K562 (cell line): ENCODE results near the gene RNFT1. TPM values are rescaled to one million over a fixed set of nuclear protein-coding genes. Genes with fewer than 3 reads are reported as not detected.

Experiments
- ATF2 ChIP-seq: sonication (generic); formaldehyde crosslinking; IDR thresholded peaks from 2 replicates; pipeline ENCODE4 v1.8.1; 2022; ENCODE audit warnings: missing genetic modification reagents
- BCL6 ChIP-seq: fragments of 250-450 bp; sonication (Bioruptor Pico); IDR thresholded peaks from 2 replicates; pipeline ENCODE4 v1.4.0; 2020
- BCOR ChIP-seq: fragments of 450-650 bp; IDR thresholded peaks from 2 replicates; pipeline ENCODE4 v1.6.1; 2016
- CBX1 ChIP-seq: sonication (generic); IDR thresholded peaks from 2 replicates; pipeline ENCODE4 v1.6.1; 2016; ENCODE audit warnings: antibody characterized with exemption, low read depth, mild to moderate bottlenecking
- CC2D1A ChIP-seq: fragments of 450-650 bp; IDR thresholded peaks from 2 replicates; pipeline ENCODE4 v1.6.1; 2017; ENCODE audit warnings: mild to moderate bottlenecking
- CCNT2 ChIP-seq: IDR thresholded peaks from 2 replicates; pipeline ENCODE4 v1.6.1; 2011; ENCODE audit warnings: borderline replicate concordance, low read depth, mild to moderate bottlenecking, moderate library complexity, mixed read lengths, low read length; ENCODE audit not compliant: insufficient read length; ENCODE audit errors: extremely low read depth
- CREM ChIP-seq: IDR thresholded peaks from 2 replicates; pipeline ENCODE4 v1.6.1; 2014; ENCODE audit warnings: antibody characterized with exemption, low read depth
- FOS ChIP-seq: IDR thresholded peaks from 3 replicates; pipeline ENCODE4 v1.6.1; 2011; ENCODE audit not compliant: insufficient read length; ENCODE audit errors: extremely low read depth
- FOSL1 ChIP-seq: fragments of 200-800 bp; sonication (Bioruptor generic); conservative IDR thresholded peaks from 2 replicates; pipeline ENCODE4 v1.6.1; 2016; ENCODE audit warnings: missing genetic modification characterization, missing compliant biosample characterization
- FOXJ3 ChIP-seq: sonication (generic); formaldehyde crosslinking; IDR thresholded peaks from 2 replicates; pipeline ENCODE4 v1.4.0; 2020; ENCODE audit warnings: mild to moderate bottlenecking, missing genetic modification reagents
- GABPB2 ChIP-seq: fragments of 250-450 bp; sonication (Bioruptor Pico); conservative IDR thresholded peaks from 2 replicates; pipeline ENCODE4 v1.5.1; 2021; ENCODE audit warnings: mild to moderate bottlenecking
- GTF2B ChIP-seq: IDR thresholded peaks from 2 replicates; pipeline ENCODE4 v1.6.1; 2011; ENCODE audit not compliant: insufficient read length; ENCODE audit errors: extremely low read depth
- GTF3C2 ChIP-seq: IDR thresholded peaks from 3 replicates; pipeline ENCODE4 v1.6.1; 2011; ENCODE audit warnings: borderline replicate concordance, mild to moderate bottlenecking, moderate library complexity; ENCODE audit not compliant: insufficient read length; ENCODE audit errors: extremely low read depth
- HDAC1 ChIP-seq, 2 experiments: fragments of 450-650 bp; IDR thresholded peaks; 2 replicates each; pipeline ENCODE4 v1.6.1; 2016 to 2017; ENCODE audit warnings: inconsistent platforms in 1 of 2, mild to moderate bottlenecking in 1 of 2, moderate library complexity in 1 of 2
- MECOM ChIP-seq: fragments of 250-450 bp; sonication (Bioruptor Pico); IDR thresholded peaks from 2 replicates; pipeline ENCODE4 v1.8.0; 2022; ENCODE audit warnings: inconsistent platforms
- NCOA2 ChIP-seq, 2 experiments: fragments of 450-650 bp; IDR thresholded peaks; 2 replicates each; pipeline ENCODE4 v1.6.1; 2018; ENCODE audit warnings: mild to moderate bottlenecking in 2 of 2, moderate library complexity in 1 of 2; ENCODE audit not compliant: partially characterized antibody in 2 of 2
- NELFE ChIP-seq: IDR thresholded peaks from 2 replicates; pipeline ENCODE4 v1.6.1; 2011; ENCODE audit warnings: mild to moderate bottlenecking; ENCODE audit not compliant: insufficient read depth, insufficient read length
- NFE2 ChIP-seq: IDR thresholded peaks from 2 replicates; pipeline ENCODE4 v1.6.1; 2014; ENCODE audit warnings: antibody characterized with exemption, low read depth
- NR4A1 ChIP-seq, 2 experiments: fragments of 250-450 bp in 1 of 2; fragments of 450-650 bp in 1 of 2; sonication (Bioruptor Pico) in 1 of 2; IDR thresholded peaks; 2 replicates each; pipeline versions ENCODE4 v1.4.0 to v1.6.1; 2016 to 2020; ENCODE audit warnings: mild to moderate bottlenecking in 2 of 2, missing compliant biosample characterization in 1 of 2, missing genetic modification characterization in 1 of 2, moderate library complexity in 1 of 2
- POLR2A ChIP-seq: fragments of 450-650 bp; conservative IDR thresholded peaks from 2 replicates; pipeline ENCODE4 v1.6.1; 2016
- RBM15 ChIP-seq: fragments of 200-400 bp; formaldehyde crosslinking; IDR thresholded peaks from 2 replicates; pipeline ENCODE4 v1.6.1; 2018; ENCODE audit warnings: mild to moderate bottlenecking, low read length, moderate library complexity; ENCODE audit not compliant: insufficient read depth
- SLC30A9 ChIP-seq: fragments of 250-450 bp; sonication (Bioruptor Pico); IDR thresholded peaks from 2 replicates; pipeline ENCODE4 v1.8.0; 2022; ENCODE audit warnings: mild to moderate bottlenecking, moderate library complexity
- THAP7 ChIP-seq: fragments of 250-450 bp; sonication (Bioruptor Pico); IDR thresholded peaks from 2 replicates; pipeline ENCODE4 v1.5.0; 2021
- ZNF644 ChIP-seq: fragments of 200-800 bp; sonication (Bioruptor generic); IDR thresholded peaks from 2 replicates; pipeline ENCODE4 v1.6.1; 2016; ENCODE audit warnings: low read depth, missing genetic modification characterization, missing compliant biosample characterization
- ZNF717 ChIP-seq: fragments of 250-450 bp; sonication (Bioruptor Pico); IDR thresholded peaks from 2 replicates; pipeline ENCODE4 v1.5.0; 2021
- ZNF780A ChIP-seq: fragments of 250-450 bp; sonication (Bioruptor Pico); IDR thresholded peaks from 2 replicates; pipeline ENCODE4 v1.5.0; 2021; ENCODE audit warnings: mild to moderate bottlenecking
- polyA plus RNA-seq, 8 experiments: library from polyadenylated mRNA; depleted of rRNA in 4 of 8; stranded (reverse) in 5 of 8; unstranded in 3 of 8; fragments of >200 nt; fragmentation: Nextera tagmentation in 2 of 8; fragmentation: Illumina TruSeq in 1 of 8; extraction: Ambion mirVana in 2 of 8; extraction: Trizol in 1 of 8; gene quantifications; 2 replicates each; pipeline versions ENCODE4 v1.2.1 to v1.2.3, GENCODE V29; 2011 to 2014; ENCODE audit warnings: inconsistent platforms in 1 of 8, missing spikeins in 1 of 8
- total RNA-seq, 7 experiments: library from RNA; depleted of rRNA in 6 of 7; stranded (reverse); fragments of >200 nt in 6 of 7; fragmentation: Illumina TruSeq in 2 of 7; extraction: Trizol in 2 of 7; gene quantifications; 2 replicates each; pipeline versions ENCODE4 v1.2.1 to v1.2.3, GENCODE V29; 2011 to 2021; ENCODE audit warnings: low replicate concordance in 1 of 7

RNFT1 gene
- total and polyA plus RNA-seq, 9 of the 15 experiments (the other 6 are each of a cell fraction or from before 2014, with no cell fraction given), result 15.8 to 61.3 (median 23.5) TPM

- TF ChIP-seq ZNF717 (CRISPR knock-in tag) (no peak), MECOM (CRISPR knock-in tag) (no peak), CCNT2 (no peak), ZNF644 (tag) (no peak), ZNF780A (CRISPR knock-in tag) (no peak), NELFE (no peak), FOS (no peak), BCL6 (CRISPR knock-in tag) (no peak), NCOA2 (IDR thresholded peaks at IDR 0.05; ENCODE audit: partially characterized antibody in 2 of 2) (no peak), THAP7 (no peak), CBX1 (no peak), GTF2B (no peak), POLR2A (no peak), CC2D1A (no peak), SLC30A9 (CRISPR knock-in tag) (no peak), FOSL1 (no peak), ATF2 (CRISPR knock-in tag) (no peak), NFE2 (no peak), GTF3C2 (no peak), RBM15 (no peak), CREM (no peak), NR4A1 (CRISPR knock-in tag; IDR thresholded peaks at IDR 0.05) (no peak), NR4A1 (tag; IDR thresholded peaks at IDR 0.05) (no peak), FOXJ3 (CRISPR knock-in tag) (no peak), BCOR (no peak), GABPB2 (CRISPR knock-in tag) (no peak), HDAC1 (IDR thresholded peaks at IDR 0.05) (no peak)
These were observed 630 bp downstream of the RNFT1 start (continued) for GRCh38 chr17:59963738-59964481.
